NT2/D1 (cell line): ENCODE data around the gene IGSF10.

ENCODE experiments used
- DNase-seq: peaks from one replicate; pipeline ENCODE4 v3.0.0-alpha.2; 2011; ENCODE audit warnings: low read depth, low spot score
- H3K27me3 ChIP-seq: 2 replicates; pipeline ENCODE4 v1.6.0; 2011; ENCODE audit warnings: mild to moderate bottlenecking; ENCODE audit not compliant: insufficient read length, insufficient read depth
- H3K36me3 ChIP-seq: 2 replicates; pipeline ENCODE4 v1.6.1; 2011; ENCODE audit warnings: mild to moderate bottlenecking, low read length, mixed read lengths; ENCODE audit not compliant: insufficient read depth, insufficient read length
- H3K4me1 ChIP-seq: 2 replicates; pipeline ENCODE4 v1.5.1; 2011; ENCODE audit not compliant: insufficient read depth, insufficient read length
- H3K4me3 ChIP-seq: 2 replicates; pipeline ENCODE4 v1.5.1; 2011; ENCODE audit warnings: low read depth; ENCODE audit not compliant: insufficient read length
- H3K9ac ChIP-seq: 2 replicates; pipeline ENCODE4 v1.6.0; 2011; ENCODE audit warnings: low read depth; ENCODE audit not compliant: insufficient read length
- H3K9me3 ChIP-seq: 2 replicates; pipeline ENCODE4 v1.5.1; 2011; ENCODE audit warnings: mild to moderate bottlenecking, low read length; ENCODE audit not compliant: insufficient read depth
- SUZ12 ChIP-seq: IDR thresholded peaks from 2 replicates; pipeline ENCODE4 v1.6.1; 2011; ENCODE audit not compliant: insufficient read length, insufficient read depth; ENCODE audit errors: extremely low read depth
- YY1 ChIP-seq: IDR thresholded peaks from 2 replicates; pipeline ENCODE4 v1.6.1; 2011; ENCODE audit not compliant: insufficient read length, insufficient read depth
- ZNF274 ChIP-seq: IDR thresholded peaks from 2 replicates; pipeline ENCODE4 v1.6.1; 2011; ENCODE audit warnings: mild to moderate bottlenecking, low read depth, low read length

The IGSF10 gene

DNA sequence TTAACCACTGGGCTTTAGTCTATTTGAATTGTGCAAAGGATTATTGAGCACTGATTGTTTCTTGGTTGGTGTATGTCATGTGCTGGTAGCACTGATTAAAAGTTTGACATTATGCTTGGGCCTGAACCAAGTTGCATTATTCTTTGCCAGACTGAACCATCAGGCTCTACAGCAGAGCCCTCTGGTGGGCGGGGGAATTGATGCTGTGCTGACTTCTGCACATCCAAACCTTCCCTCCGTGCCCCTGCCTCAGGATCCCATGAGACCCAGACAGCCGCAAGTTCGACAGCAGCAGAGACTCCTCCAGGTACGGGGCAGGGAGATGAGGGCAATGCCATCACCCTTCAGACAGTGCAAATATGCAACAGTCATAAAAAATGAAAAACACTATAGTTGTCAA is 47.9 kb downstream of the IGSF10 start:
- Histone ChIP-seq H3K4me3 (no peak overlapping the region), H3K27me3 (no peaks in the 10 kb centered on the region), H3K9ac (no peak overlapping the region), H3K4me1 (no peaks in the 10 kb centered on the region), H3K9me3 (no peaks in the 10 kb centered on the region), H3K36me3 (no peaks in the 10 kb centered on the region)
- no peak for DNase-seq
- TF ChIP-seq YY1 (no peak), ZNF274 (no peak), SUZ12 (no peak)
